CD14-positive monocyte (primary cell): ENCODE measurements around the gene CDH23. TPM values are rescaled to one million over a fixed set of nuclear protein-coding genes. Genes with fewer than 3 reads are reported as not detected.
A peak's percentile ranks its signal among the peaks of the same experiment; 100 is the strongest.

Experiments used
- DNase-seq, 3 donors: peaks; one replicate each; pipeline ENCODE4 v3.0.0-alpha.2; 2011 to 2022
- H2AFZ ChIP-seq: 2 replicates; pipeline ENCODE4 v1.6.0; 2012; ENCODE audit warnings: mild to moderate bottlenecking, low read depth, low read length, inconsistent platforms; ENCODE audit not compliant: insufficient read depth, poor library complexity, severe bottlenecking
- H3K27ac ChIP-seq, 2 donors: 1 replicate in 1 of 2; 2 replicates in 1 of 2; pipeline ENCODE4 v1.5.1; 2012 to 2013; ENCODE audit warnings: low read length in 2 of 2, control low read depth in 1 of 2, inconsistent platforms in 1 of 2, low read depth in 1 of 2, mild to moderate bottlenecking in 1 of 2
- H3K27me3 ChIP-seq, 2 donors: one replicate each; pipeline versions ENCODE4 v1.6.0 to v1.6.1; 2011 to 2013; ENCODE audit warnings: low read length in 2 of 2; ENCODE audit not compliant: control insufficient read depth in 2 of 2, insufficient read depth in 2 of 2
- H3K36me3 ChIP-seq, 2 donors: replicated peaks in 1 of 2; 1 replicate in 1 of 2; 2 replicates in 1 of 2; pipeline versions ENCODE4 v1.5.1 to v1.6.1; 2012 to 2013; ENCODE audit warnings: low read length in 2 of 2, control low read depth in 1 of 2, inconsistent platforms in 1 of 2, mild to moderate bottlenecking in 1 of 2; ENCODE audit not compliant: insufficient read depth in 2 of 2, control insufficient read depth in 1 of 2
- H3K4me1 ChIP-seq, 2 donors: 1 replicate in 1 of 2; 2 replicates in 1 of 2; pipeline versions ENCODE4 v1.5.1 to v1.6.1; 2012 to 2013; ENCODE audit warnings: low read length in 2 of 2, control low read depth in 1 of 2, inconsistent platforms in 1 of 2, mild to moderate bottlenecking in 1 of 2, moderate library complexity in 1 of 2; ENCODE audit not compliant: insufficient read depth in 2 of 2, control insufficient read depth in 1 of 2
- H3K4me2 ChIP-seq: replicated peaks from 2 replicates; pipeline ENCODE3; 2012; ENCODE audit warnings: low read length, moderate library complexity, mild to moderate bottlenecking; ENCODE audit not compliant: poor library complexity, severe bottlenecking; ENCODE audit errors: extremely low read depth
- H3K4me3 ChIP-seq, 3 experiments: fragments of 200-600 bp in 1 of 3; sonication (generic) in 1 of 3; replicated peaks in 1 of 3; 1 replicate in 2 of 3; 2 replicates in 1 of 3; pipeline ENCODE4 v1.5.1; 2011 to 2013; ENCODE audit warnings: low read length in 3 of 3, mild to moderate bottlenecking in 3 of 3, control low read depth in 2 of 3, low read depth in 2 of 3, inconsistent platforms in 1 of 3, moderate library complexity in 1 of 3
- H3K79me2 ChIP-seq: 2 replicates; pipeline ENCODE4 v1.6.0; 2012; ENCODE audit warnings: mild to moderate bottlenecking, control low read depth, inconsistent platforms, low read length, moderate library complexity; ENCODE audit not compliant: insufficient read depth
- H3K9ac ChIP-seq: 2 replicates; pipeline ENCODE4 v1.6.0; 2017; ENCODE audit warnings: low read length, mild to moderate bottlenecking; ENCODE audit not compliant: insufficient read depth, poor library complexity, severe bottlenecking
- H3K9me3 ChIP-seq, 2 donors: replicated peaks in 1 of 2; 1 replicate in 1 of 2; 2 replicates in 1 of 2; pipeline versions ENCODE4 v1.5.1 to v1.6.1; 2012 to 2013; ENCODE audit warnings: low read length in 2 of 2, control low read depth in 1 of 2; ENCODE audit not compliant: control insufficient read depth in 1 of 2, insufficient read depth in 1 of 2
- H4K20me1 ChIP-seq: 2 replicates; pipeline ENCODE4 v1.6.0; 2012; ENCODE audit warnings: mild to moderate bottlenecking, low read length, control low read depth, moderate library complexity; ENCODE audit not compliant: insufficient read depth
- H3K27ac Mint-ChIP-seq, 7 donors: one replicate each; pipeline ENCODE4 v1.8.0; 2020; ENCODE audit warnings: mild to moderate bottlenecking in 7 of 7, mixed read lengths in 7 of 7, moderate library complexity in 6 of 7, inconsistent platforms in 2 of 7
- H3K27me3 Mint-ChIP-seq, 3 donors: one replicate each; pipeline ENCODE4 v1.8.0; 2021 to 2022; ENCODE audit warnings: low read depth in 3 of 3, mild to moderate bottlenecking in 3 of 3, mixed read lengths in 3 of 3, moderate library complexity in 3 of 3, inconsistent platforms in 1 of 3
- H3K36me3 Mint-ChIP-seq, 2 donors: one replicate each; pipeline ENCODE4 v1.8.0; 2020; ENCODE audit warnings: mixed read lengths in 2 of 2, inconsistent platforms in 1 of 2, mild to moderate bottlenecking in 1 of 2
- H3K4me1 Mint-ChIP-seq: one replicate; pipeline ENCODE4 v1.8.0; 2020; ENCODE audit warnings: mild to moderate bottlenecking, mixed read lengths
- H3K4me3 Mint-ChIP-seq, 2 donors: one replicate each; pipeline ENCODE4 v1.8.0; 2020; ENCODE audit warnings: mild to moderate bottlenecking in 2 of 2, mixed read lengths in 2 of 2, moderate library complexity in 1 of 2
- H3K9me3 Mint-ChIP-seq, 7 donors: one replicate each; pipeline ENCODE4 v1.8.0; 2020 to 2022; ENCODE audit warnings: mixed read lengths in 7 of 7, mild to moderate bottlenecking in 6 of 7, moderate library complexity in 6 of 7, inconsistent platforms in 2 of 7
- WGBS: methylation state at CpG from one replicate; pipeline ENCODE4 v1.1.5; 2013; ENCODE audit warnings: missing lambda C conversion rate; ENCODE audit not compliant: insufficient coverage; 5-methylcytosine and 5-hydroxymethylcytosine counted together
- intact Hi-C, 2 donors: fragments of 100-400 bp; cut with micrococcal nuclease; formaldehyde crosslinking; loops; one replicate each; pipeline versions ENCODE4 v1.15.0 to v1.15.1; 2023
- polyA plus RNA-seq, 3 donors: library from polyadenylated mRNA; depleted of rRNA in 1 of 3; unstranded in 2 of 3; stranded (reverse) in 1 of 3; fragments of 300-500 nt in 2 of 3; fragments of >200 nt in 1 of 3; fragmentation: Illumina TruSeq in 2 of 3; gene quantifications; 1 replicate in 2 of 3; 2 replicates in 1 of 3; pipeline ENCODE4 v1.2.3, GENCODE V29; 2012 to 2021
- TF ChIP-seq, protein P1 (sequence below): fragments of 200-600 bp; IDR thresholded peaks from one replicate; pipeline ENCODE4 v1.8.0; 2022; ENCODE audit warnings: antibody characterized with exemption, mild to moderate bottlenecking

Gene CDH23
- polyA plus RNA-seq, 3 donors, result 8.2 to 36.2 (median 10.5) TPM

DNA sequence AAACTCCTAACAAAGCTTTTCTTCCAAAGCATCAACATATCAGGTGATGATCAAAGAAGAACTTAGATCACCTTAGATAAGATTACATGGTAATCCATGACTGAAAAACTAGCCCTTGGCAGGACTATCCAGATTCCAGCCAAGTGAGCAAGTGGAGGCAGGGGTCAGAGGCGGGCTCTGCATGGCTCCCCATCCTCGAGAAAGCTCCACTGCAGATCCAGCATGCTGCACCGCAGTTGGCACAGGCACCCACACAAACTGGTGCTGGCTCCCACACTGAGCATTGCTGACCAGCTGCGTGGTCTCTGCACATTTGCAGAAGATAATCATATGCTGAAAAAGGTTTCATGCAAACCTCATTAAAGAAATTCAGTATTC lies 444.2 kb downstream of the CDH23 start:
- H3K9me3 Mint-ChIP-seq, result peaks cover 0 to 3% (median 0%) of the 10 kb centered on the region in 7 donors
- H3K79me2 ChIP-seq, result peaks cover 100% of the 10 kb centered on the region
- peak overlapping the region; percentile 14 to 55 for H3K27ac ChIP-seq
- peak overlapping the region; percentile 18 for H3K4me2 ChIP-seq
- WGBS, result 98% methylated on average over 4 of the region's 4 CpGs
- no peak overlapping the region for H3K9ac ChIP-seq
- H3K27me3 ChIP-seq, result no peaks in the 10 kb centered on the region
- peaks cover 79 to 81% of the 10 kb centered on the region in 2 donors for H3K36me3 Mint-ChIP-seq
- DNase-seq, result no peak
- H3K4me1 Mint-ChIP-seq, result peaks cover 96% of the 10 kb centered on the region
- H3K9me3 ChIP-seq, result no peaks in the 10 kb centered on the region
- peak overlapping the region in 2 of 7 donors; percentile 58 to 94 for H3K27ac Mint-ChIP-seq
- H3K4me3 Mint-ChIP-seq, result no peak overlapping the region
- TF ChIP-seq, protein P1, sequence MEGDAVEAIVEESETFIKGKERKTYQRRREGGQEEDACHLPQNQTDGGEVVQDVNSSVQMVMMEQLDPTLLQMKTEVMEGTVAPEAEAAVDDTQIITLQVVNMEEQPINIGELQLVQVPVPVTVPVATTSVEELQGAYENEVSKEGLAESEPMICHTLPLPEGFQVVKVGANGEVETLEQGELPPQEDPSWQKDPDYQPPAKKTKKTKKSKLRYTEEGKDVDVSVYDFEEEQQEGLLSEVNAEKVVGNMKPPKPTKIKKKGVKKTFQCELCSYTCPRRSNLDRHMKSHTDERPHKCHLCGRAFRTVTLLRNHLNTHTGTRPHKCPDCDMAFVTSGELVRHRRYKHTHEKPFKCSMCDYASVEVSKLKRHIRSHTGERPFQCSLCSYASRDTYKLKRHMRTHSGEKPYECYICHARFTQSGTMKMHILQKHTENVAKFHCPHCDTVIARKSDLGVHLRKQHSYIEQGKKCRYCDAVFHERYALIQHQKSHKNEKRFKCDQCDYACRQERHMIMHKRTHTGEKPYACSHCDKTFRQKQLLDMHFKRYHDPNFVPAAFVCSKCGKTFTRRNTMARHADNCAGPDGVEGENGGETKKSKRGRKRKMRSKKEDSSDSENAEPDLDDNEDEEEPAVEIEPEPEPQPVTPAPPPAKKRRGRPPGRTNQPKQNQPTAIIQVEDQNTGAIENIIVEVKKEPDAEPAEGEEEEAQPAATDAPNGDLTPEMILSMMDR, result no peak
- H3K4me3 ChIP-seq, result peak overlapping the region in 1 of 3 experiments; percentile 48
- peaks cover 100% of the 10 kb centered on the region for H4K20me1 ChIP-seq
- H3K36me3 ChIP-seq, result peaks cover 40 to 67% of the 10 kb centered on the region in 2 donors
- peaks cover 100% of the 10 kb centered on the region in 2 donors for H3K4me1 ChIP-seq
- no peak overlapping the region for H2AFZ ChIP-seq
- peaks cover 0 to 2% (median 0%) of the 10 kb centered on the region in 3 donors for H3K27me3 Mint-ChIP-seq
- intact Hi-C loops, result no loop called here

GRCh38 chr10:71842422-71842821 lies 445.7 kb downstream of the CDH23 start:
- Mint-ChIP-seq H3K4me1 (peaks cover 96% of the 10 kb centered on the region), H3K27ac (peak overlapping the region; percentile 61 to 97 (median 84)), H3K27me3 (peaks cover 0 to 2% (median 0%) of the 10 kb centered on the region in 3 donors), H3K36me3 (peaks cover 75 to 78% of the 10 kb centered on the region in 2 donors), H3K4me3 (peak overlapping the region; percentile 52 to 80), H3K9me3 (peaks cover 0 to 3% (median 0%) of the 10 kb centered on the region in 7 donors)
- TF ChIP-seq, protein P1, result no peak
- intact Hi-C loops, result no loop called here
- Histone ChIP-seq H3K36me3 (peaks cover 30 to 56% of the 10 kb centered on the region in 2 donors), H3K9ac (peak overlapping the region; percentile 0), H2AFZ (no peak overlapping the region), H3K27me3 (no peaks in the 10 kb centered on the region), H3K4me3 (peak overlapping the region in 1 of 3 experiments; percentile 99), H3K27ac (no peak overlapping the region), H3K79me2 (peaks cover 100% of the 10 kb centered on the region), H3K4me1 (peaks cover 100% of the 10 kb centered on the region in 2 donors), H3K4me2 (peak overlapping the region; percentile 95), H3K9me3 (no peaks in the 10 kb centered on the region), H4K20me1 (peaks cover 100% of the 10 kb centered on the region)
- no CpG with 5 or more reads among the region's 2 CpGs for WGBS
- DNase-seq, result peak in 1 of 3 donors; percentile 49
